GM23248 (cell line): ENCODE measurements around the gene ACACB. TPM values are rescaled to one million over a fixed set of nuclear protein-coding genes. Genes with fewer than 3 reads are reported as not detected.
A peak's percentile ranks its signal among the peaks of the same experiment; 100 is the strongest.

Experiments
- DNase-seq: peaks from one replicate; pipeline ENCODE4 v3.0.0-alpha.2; 2015
- H2AFZ ChIP-seq: fragments of 200-600 bp; sonication (generic); 2 replicates; pipeline ENCODE4 v1.6.1; 2016; ENCODE audit warnings: antibody characterized with exemption
- H3F3A ChIP-seq: fragments of 200-600 bp; sonication (generic); 2 replicates; pipeline ENCODE4 v1.6.1; 2016; ENCODE audit warnings: mild to moderate bottlenecking, antibody characterized with exemption, mixed run types; ENCODE audit not compliant: insufficient read depth
- H3K27ac ChIP-seq: fragments of 200-600 bp; sonication (generic); 2 replicates; pipeline ENCODE4 v1.5.1; 2016; ENCODE audit warnings: mild to moderate bottlenecking
- H3K27me3 ChIP-seq: fragments of 200-600 bp; sonication (generic); replicated peaks from 2 replicates; pipeline ENCODE4 v1.6.1; 2016; ENCODE audit warnings: mild to moderate bottlenecking; ENCODE audit not compliant: insufficient read depth
- H3K36me3 ChIP-seq: fragments of 200-600 bp; sonication (generic); 2 replicates; pipeline ENCODE4 v1.6.1; 2016; ENCODE audit warnings: low read depth, mild to moderate bottlenecking
- H3K4me1 ChIP-seq: fragments of 200-600 bp; sonication (generic); 2 replicates; pipeline ENCODE4 v1.6.1; 2016; ENCODE audit warnings: mild to moderate bottlenecking; ENCODE audit not compliant: insufficient read depth
- H3K4me2 ChIP-seq: fragments of 200-600 bp; sonication (generic); one replicate; pipeline ENCODE4 v1.6.1; 2016; ENCODE audit warnings: mild to moderate bottlenecking; ENCODE audit not compliant: unreplicated experiment
- H3K4me3 ChIP-seq: fragments of 200-600 bp; sonication (generic); 2 replicates; pipeline ENCODE4 v1.5.1; 2016; ENCODE audit warnings: mild to moderate bottlenecking
- H3K79me2 ChIP-seq: fragments of 200-600 bp; sonication (generic); 2 replicates; pipeline ENCODE4 v1.6.1; 2016; ENCODE audit warnings: mild to moderate bottlenecking; ENCODE audit not compliant: insufficient read depth
- H3K9ac ChIP-seq: fragments of 200-600 bp; sonication (generic); 2 replicates; pipeline ENCODE4 v1.6.1; 2016; ENCODE audit warnings: mild to moderate bottlenecking
- H3K9me2 ChIP-seq: fragments of 200-600 bp; sonication (generic); 2 replicates; pipeline ENCODE4 v1.6.1; 2016; ENCODE audit warnings: mixed run types, mild to moderate bottlenecking, moderate library complexity; ENCODE audit not compliant: insufficient read depth
- H3K9me3 ChIP-seq: fragments of 200-600 bp; sonication (generic); one replicate; pipeline ENCODE4 v1.6.1; 2017; ENCODE audit warnings: low read depth
- H4K20me1 ChIP-seq: fragments of 200-600 bp; sonication (generic); 2 replicates; pipeline ENCODE4 v1.6.0; 2016; ENCODE audit not compliant: insufficient read depth
- EZH2 ChIP-seq: fragments of 200-600 bp; sonication (generic); IDR thresholded peaks from 2 replicates; pipeline ENCODE4 v1.6.1; 2018; ENCODE audit warnings: antibody characterized with exemption, mild to moderate bottlenecking; ENCODE audit not compliant: insufficient read depth, poor library complexity, severe bottlenecking
- EZH2phosphoT487 ChIP-seq: fragments of 200-600 bp; sonication (generic); IDR thresholded peaks from 2 replicates; pipeline ENCODE4 v1.6.1; 2018; ENCODE audit warnings: antibody characterized with exemption, moderate library complexity, mild to moderate bottlenecking, low read depth; ENCODE audit not compliant: insufficient read depth
- WGBS, 2 experiments: methylation state at CpG; one replicate each; pipeline ENCODE4 v1.1.6; 2015 to 2017; ENCODE audit warnings: low lambda C conversion rate in 2 of 2, low coverage in 1 of 2; ENCODE audit errors: missing lambda C conversion rate in 2 of 2; 5-methylcytosine and 5-hydroxymethylcytosine counted together
- in situ Hi-C: fragments of 300-500 bp; cut with MboI; formaldehyde crosslinking; loops from 2 replicates; pipeline ENCODE4 v1.15.0; 2020
- polyA plus RNA-seq: library from polyadenylated mRNA; unstranded; fragments of >200 nt; fragmentation: Nextera tagmentation; extraction: Ambion mirVana; gene quantifications from 2 replicates; pipeline ENCODE4 v1.2.1, GENCODE V29; 2016
- total RNA-seq: library from RNA; depleted of rRNA; stranded (reverse); fragments of >200 nt; shearing (Covaris generic); gene quantifications from 2 replicates; pipeline ENCODE4 v1.2.3, GENCODE V29; 2014

ACACB gene
- total and polyA plus RNA-seq, 2 experiments from 2014 or later, result 0.66 to 4.1 TPM

GRCh38 chr12:109189291-109189690 lies 72.9 kb downstream of the ACACB start:
- Histone ChIP-seq H3K36me3 (no peaks in the 10 kb centered on the region), H3F3A (no peaks in the 10 kb centered on the region), H3K9me3 (no peaks in the 10 kb centered on the region), H3K79me2 (no peaks in the 10 kb centered on the region), H3K4me1 (0 out of 2 replicates have a peak, but pooled peaks cover 10% of the 10 kb centered on the region), H2AFZ (no peak overlapping the region), H3K27me3 (no peaks in the 10 kb centered on the region), H3K27ac (no peak overlapping the region), H3K4me2 (no peak overlapping the region), H3K9me2 (no peaks in the 10 kb centered on the region), H3K9ac (no peak overlapping the region), H4K20me1 (no peaks in the 10 kb centered on the region), H3K4me3 (no peak overlapping the region)
- WGBS, 2 experiments, result 90 to 91% methylated on average over 8 of the region's 8 CpGs
- TF ChIP-seq EZH2phosphoT487 (no peak), EZH2 (no peak)
- in situ Hi-C loops, result no loop called here
- no peak for DNase-seq

- H3K27ac ChIP-seq, result no peak overlapping the region
- H4K20me1 ChIP-seq, result no peaks in the 10 kb centered on the region
- no peak overlapping the region for H3K4me2 ChIP-seq
- in situ Hi-C loops, result no loop called here
- H2AFZ ChIP-seq, result no peak overlapping the region
- DNase-seq, result peak; percentile 22
- H3F3A ChIP-seq, result no peaks in the 10 kb centered on the region
- no peaks in the 10 kb centered on the region for H3K36me3 ChIP-seq
- no peak overlapping the region for H3K9ac ChIP-seq
- WGBS, 2 experiments, result 91 to 93% methylated on average over 20 of the region's 20 CpGs
- 0 out of 2 replicates have a peak, but pooled peaks cover 10% of the 10 kb centered on the region for H3K4me1 ChIP-seq
- no peak overlapping the region for H3K4me3 ChIP-seq
- H3K79me2 ChIP-seq, result no peaks in the 10 kb centered on the region
- H3K27me3 ChIP-seq, result no peaks in the 10 kb centered on the region
- no peaks in the 10 kb centered on the region for H3K9me3 ChIP-seq
- TF ChIP-seq EZH2phosphoT487 (no peak), EZH2 (no peak)
- no peaks in the 10 kb centered on the region for H3K9me2 ChIP-seq
Observed at GRCh38 chr12:109191621-109192250, 75.3 kb downstream of the ACACB start.

- Histone ChIP-seq H3K27ac (no peak overlapping the region), H3K4me2 (no peak overlapping the region), H3K9ac (no peak overlapping the region), H3K9me3 (no peaks in the 10 kb centered on the region), H3K9me2 (no peaks in the 10 kb centered on the region), H3K4me3 (no peak overlapping the region), H3K36me3 (no peaks in the 10 kb centered on the region), H3K27me3 (no peaks in the 10 kb centered on the region), H4K20me1 (no peaks in the 10 kb centered on the region), H2AFZ (no peak overlapping the region), H3K79me2 (no peaks in the 10 kb centered on the region), H3K4me1 (0 out of 2 replicates have a peak, but pooled peaks cover 10% of the 10 kb centered on the region), H3F3A (no peaks in the 10 kb centered on the region)
- TF ChIP-seq EZH2, result no peak
- TF ChIP-seq EZH2phosphoT487, result no peak
- 51 to 57% methylated on average over 3 of the region's 3 CpGs for WGBS, 2 experiments
- in situ Hi-C loops, result no loop called here
- peak; percentile 88 for DNase-seq
Observed at GRCh38 chr12:109192358-109192757, 76.0 kb downstream of the ACACB start.

GRCh38 chr12:109193896-109194295 lies 77.5 kb downstream of the ACACB start:
- H3K9me2 ChIP-seq, result no peaks in the 10 kb centered on the region
- no peaks in the 10 kb centered on the region for H4K20me1 ChIP-seq
- H3K79me2 ChIP-seq, result no peaks in the 10 kb centered on the region
- H3K4me3 ChIP-seq, result no peak overlapping the region
- no peak overlapping the region for H3K9ac ChIP-seq
- 95 to 97% methylated on average over 8 of the region's 8 CpGs for WGBS, 2 experiments
- in situ Hi-C loops, result no loop called here
- no peaks in the 10 kb centered on the region for H3K27me3 ChIP-seq
- no peak overlapping the region for H2AFZ ChIP-seq
- H3K36me3 ChIP-seq, result no peaks in the 10 kb centered on the region
- no peak overlapping the region for H3K4me2 ChIP-seq
- H3K9me3 ChIP-seq, result no peaks in the 10 kb centered on the region
- 0 out of 2 replicates have a peak, but pooled peaks cover 10% of the 10 kb centered on the region for H3K4me1 ChIP-seq
- TF ChIP-seq EZH2phosphoT487 (no peak), EZH2 (no peak)
- H3K27ac ChIP-seq, result no peak overlapping the region
- no peaks in the 10 kb centered on the region for H3F3A ChIP-seq
- no peak for DNase-seq
